WTC11 (cell line): ENCODE data around the gene FRMD4A. TPM values are rescaled to one million over a fixed set of nuclear protein-coding genes. Genes with fewer than 3 reads are reported as not detected.

ENCODE experiments used
- ATAC-seq: fragments of 200-7000 bp; cut with Tn5 transposase; 2 replicates; pipeline ENCODE4 v1.10.0; 2021; ENCODE audit warnings: mild to moderate bottlenecking, moderate library complexity
- CTCF ChIA-PET: fragments of 300-600 bp; sonication (Branson Sonifier 250); formaldehyde crosslinking; loops from one replicate; lab custom pipeline; 2021; ENCODE audit warnings: antibody characterized with exemption; lab: Charles Lee
- POLR2A ChIA-PET: fragments of 350-600 bp; sonication (Branson Sonifier 250); formaldehyde crosslinking; loops from one replicate; lab custom pipeline; 2021; ENCODE audit warnings: antibody characterized with exemption; lab: Charles Lee
- DNase-seq: peaks from one replicate; pipeline ENCODE4 v3.0.0; 2021; ENCODE audit warnings: low spot score
- H3K27ac Mint-ChIP-seq: 2 replicates; pipeline ENCODE4 v1.8.0; 2021; ENCODE audit warnings: mixed read lengths
- H3K27me3 Mint-ChIP-seq: 2 replicates; pipeline ENCODE4 v1.8.0; 2021; ENCODE audit warnings: low read depth, mild to moderate bottlenecking, moderate library complexity, mixed read lengths
- H3K36me3 Mint-ChIP-seq: 2 replicates; pipeline ENCODE4 v1.8.0; 2021; ENCODE audit warnings: mixed read lengths
- H3K4me1 Mint-ChIP-seq: 2 replicates; pipeline ENCODE4 v1.8.0; 2022; ENCODE audit warnings: mixed read lengths
- H3K4me3 Mint-ChIP-seq: 2 replicates; pipeline ENCODE4 v1.8.0; 2021; ENCODE audit warnings: mild to moderate bottlenecking, moderate library complexity, mixed read lengths
- H3K9me3 Mint-ChIP-seq: 2 replicates; pipeline ENCODE4 v1.8.0; 2021; ENCODE audit warnings: mixed read lengths
- AR ChIP-seq: fragments of 250-450 bp; sonication (Bioruptor Pico); IDR thresholded peaks from 2 replicates; pipeline ENCODE4 v1.9.0; 2021; ENCODE audit warnings: mild to moderate bottlenecking
- ATF3 ChIP-seq: sonication (generic); formaldehyde crosslinking; conservative IDR thresholded peaks from 2 replicates; pipeline ENCODE4 v1.8.1; 2022; ENCODE audit warnings: mild to moderate bottlenecking, missing genetic modification reagents
- GABPB1 ChIP-seq: sonication (generic); formaldehyde crosslinking; IDR thresholded peaks from 2 replicates; pipeline ENCODE4 v1.8.1; 2023; ENCODE audit warnings: mild to moderate bottlenecking, missing genetic modification reagents
- GRHL2 ChIP-seq: fragments of 250-450 bp; sonication (Bioruptor Pico); IDR thresholded peaks from 2 replicates; pipeline ENCODE4 v1.8.0; 2022; ENCODE audit warnings: mild to moderate bottlenecking, moderate library complexity; ENCODE audit not compliant: insufficient replicate concordance, severe bottlenecking
- HMGXB4 ChIP-seq: sonication (generic); formaldehyde crosslinking; IDR thresholded peaks from 2 replicates; pipeline ENCODE4 v1.8.1; 2023; ENCODE audit warnings: mild to moderate bottlenecking, moderate library complexity, missing genetic modification reagents
- TEAD4 ChIP-seq: sonication (generic); formaldehyde crosslinking; IDR thresholded peaks from 2 replicates; pipeline ENCODE4 v1.8.0; 2022; ENCODE audit warnings: mild to moderate bottlenecking, missing genetic modification reagents
- ZNF263 ChIP-seq: sonication (generic); formaldehyde crosslinking; IDR thresholded peaks from 2 replicates; pipeline ENCODE4 v1.8.1; 2022; ENCODE audit warnings: low read depth, mild to moderate bottlenecking, moderate library complexity, missing genetic modification reagents
- ZNF281 ChIP-seq: sonication (generic); formaldehyde crosslinking; IDR thresholded peaks from 2 replicates; pipeline ENCODE4 v1.8.0; 2023; ENCODE audit warnings: mild to moderate bottlenecking, missing genetic modification reagents
- total RNA-seq: library from RNA; stranded (reverse); gene quantifications from 3 replicates; pipeline ENCODE4 v1.2.3, GENCODE V29; 2021
- TF ChIP-seq, protein P1 (sequence below): sonication (generic); formaldehyde crosslinking; IDR thresholded peaks from 2 replicates; pipeline ENCODE4 v1.8.0; 2022; ENCODE audit warnings: mild to moderate bottlenecking, missing genetic modification reagents
- TF ChIP-seq, protein P2 (sequence below): sonication (generic); formaldehyde crosslinking; IDR thresholded peaks from 2 replicates; pipeline ENCODE4 v1.8.0; 2023; ENCODE audit warnings: missing genetic modification reagents

FRMD4A gene
- total RNA-seq, 1 experiment from 2014 or later = 35.5 TPM

- TF ChIP-seq AR (CRISPR knock-in tag) = no peak
- TF ChIP-seq, protein P1, sequence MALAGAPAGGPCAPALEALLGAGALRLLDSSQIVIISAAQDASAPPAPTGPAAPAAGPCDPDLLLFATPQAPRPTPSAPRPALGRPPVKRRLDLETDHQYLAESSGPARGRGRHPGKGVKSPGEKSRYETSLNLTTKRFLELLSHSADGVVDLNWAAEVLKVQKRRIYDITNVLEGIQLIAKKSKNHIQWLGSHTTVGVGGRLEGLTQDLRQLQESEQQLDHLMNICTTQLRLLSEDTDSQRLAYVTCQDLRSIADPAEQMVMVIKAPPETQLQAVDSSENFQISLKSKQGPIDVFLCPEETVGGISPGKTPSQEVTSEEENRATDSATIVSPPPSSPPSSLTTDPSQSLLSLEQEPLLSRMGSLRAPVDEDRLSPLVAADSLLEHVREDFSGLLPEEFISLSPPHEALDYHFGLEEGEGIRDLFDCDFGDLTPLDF (CRISPR knock-in tag) = no peak
- TF ChIP-seq ZNF263 (CRISPR knock-in tag) = no peak
- no peak for TF ChIP-seq TEAD4
- TF ChIP-seq HMGXB4 = no peak
- TF ChIP-seq GABPB1 (CRISPR knock-in tag) = no peak
These were observed 211.8 kb downstream of the FRMD4A start (continued) for GRCh38 chr10:14118953-14119352.

- Mint-ChIP-seq H3K36me3 (no peaks in the 10 kb centered on the region), H3K27ac (no peak overlapping the region), H3K27me3 (no peaks in the 10 kb centered on the region), H3K4me3 (no peak overlapping the region), H3K9me3 (no peaks in the 10 kb centered on the region), H3K4me1 (peaks cover 8% of the 10 kb centered on the region)
- ATAC-seq (peak; percentile 88), DNase-seq (no peak)
- TF ChIP-seq ZNF281 (CRISPR knock-in tag) = no peak
- TF ChIP-seq ATF3 (CRISPR knock-in tag) = no peak
- ChIA-PET CTCF (interaction anchor here (0.8 to 1.7 kb wide), 7 partner anchors 10 to 80 kb away, joined by 3 to 6 read pairs (median 3); no protein-coding TSS in a partner anchor), POLR2A (no interaction called here)
These were observed 213.9 kb downstream of the FRMD4A start for GRCh38 chr10:14116837-14117236.

- no peak for DNase-seq
- Mint-ChIP-seq H3K9me3 (no peaks in the 10 kb centered on the region), H3K27ac (no peak overlapping the region), H3K4me3 (no peak overlapping the region), H3K27me3 (no peaks in the 10 kb centered on the region), H3K36me3 (no peaks in the 10 kb centered on the region), H3K4me1 (peaks cover 13% of the 10 kb centered on the region)
- TF ChIP-seq, protein P2, sequence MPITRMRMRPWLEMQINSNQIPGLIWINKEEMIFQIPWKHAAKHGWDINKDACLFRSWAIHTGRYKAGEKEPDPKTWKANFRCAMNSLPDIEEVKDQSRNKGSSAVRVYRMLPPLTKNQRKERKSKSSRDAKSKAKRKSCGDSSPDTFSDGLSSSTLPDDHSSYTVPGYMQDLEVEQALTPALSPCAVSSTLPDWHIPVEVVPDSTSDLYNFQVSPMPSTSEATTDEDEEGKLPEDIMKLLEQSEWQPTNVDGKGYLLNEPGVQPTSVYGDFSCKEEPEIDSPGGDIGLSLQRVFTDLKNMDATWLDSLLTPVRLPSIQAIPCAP (CRISPR knock-in tag) = no peak
- TF ChIP-seq GRHL2 (CRISPR knock-in tag) = no peak
- ChIA-PET CTCF (interaction anchor here (0.6 to 1.7 kb wide), 3 partner anchors 22 to 339 kb away, joined by 3 to 6 read pairs (median 3); no protein-coding TSS in a partner anchor), POLR2A (no interaction called here)
- no peak for ATAC-seq
These were observed 214.7 kb downstream of the FRMD4A start for GRCh38 chr10:14116021-14116420.
